GM12891 (cell line): Measurements from ENCODE around the gene PEDS1.
"Not testable (repeated sequence)": the region's sequence is repeated elsewhere in the genome, so short reads cannot be mapped to it uniquely, and the experiment has no call there.

ENCODE experiments used
- POLR2A ChIP-seq: IDR thresholded peaks from 2 replicates; pipeline ENCODE4 v1.6.1; 2011; ENCODE audit warnings: low read depth, low read length, control low read depth
- POU2F2 ChIP-seq: IDR thresholded peaks from 2 replicates; pipeline ENCODE4 v1.6.1; 2011; ENCODE audit warnings: low read depth, mild to moderate bottlenecking, control low read depth, low read length, moderate library complexity
- SPI1 ChIP-seq: IDR thresholded peaks from 2 replicates; pipeline ENCODE4 v1.6.1; 2011; ENCODE audit warnings: low read depth, low read length, control low read depth
- TAF1 ChIP-seq: IDR thresholded peaks from 2 replicates; pipeline ENCODE4 v1.6.1; 2011; ENCODE audit warnings: low read depth, low read length, control low read depth

DNA sequence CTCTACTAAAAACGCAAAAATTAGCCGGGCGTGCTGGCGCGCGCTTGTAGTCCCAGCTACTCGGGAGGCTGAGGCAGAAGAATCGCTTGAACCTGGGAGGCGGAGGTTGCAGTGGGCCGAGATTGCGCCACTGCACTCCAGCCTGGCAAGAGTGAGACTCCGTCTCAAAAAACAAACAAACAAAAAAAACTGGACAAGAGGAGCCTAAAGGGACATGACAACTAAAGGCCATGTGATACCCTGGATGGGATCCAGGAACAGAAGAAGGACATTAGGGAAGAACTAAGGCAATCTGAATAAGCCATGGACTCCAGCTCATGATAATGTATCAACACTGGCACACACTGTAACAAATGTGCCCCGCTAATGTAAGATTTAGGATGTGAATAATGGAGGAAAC is 15.8 kb downstream of the PEDS1 start:
- TF ChIP-seq POLR2A, TAF1, POU2F2, SPI1: not testable (repeated sequence)
